HepG2 (cell line): ENCODE measurements around the gene EHD1. TPM values are rescaled to one million over a fixed set of nuclear protein-coding genes. Genes with fewer than 3 reads are reported as not detected.

ENCODE experiments used
- AKAP8 ChIP-seq: sonication (generic); formaldehyde crosslinking; IDR thresholded peaks from 2 replicates; pipeline ENCODE4 v1.5.1; 2020; ENCODE audit warnings: mild to moderate bottlenecking, missing genetic modification reagents
- ARID2 ChIP-seq: sonication (generic); formaldehyde crosslinking; IDR thresholded peaks from 2 replicates; pipeline ENCODE4 v1.8.1; 2022; ENCODE audit warnings: mild to moderate bottlenecking, missing genetic modification reagents, borderline replicate concordance
- EED ChIP-seq: sonication (generic); formaldehyde crosslinking; IDR thresholded peaks from 2 replicates; pipeline ENCODE4 v1.5.0; 2020; ENCODE audit warnings: mild to moderate bottlenecking, missing genetic modification reagents
- HDAC2 ChIP-seq: sonication (generic); formaldehyde crosslinking; IDR thresholded peaks from 2 replicates; pipeline ENCODE4 v1.4.0; 2020; ENCODE audit warnings: missing genetic modification reagents
- HMG20A ChIP-seq: IDR thresholded peaks from 2 replicates; pipeline ENCODE4 v1.6.1; 2016; ENCODE audit warnings: borderline replicate concordance
- HNRNPK ChIP-seq: fragments of 200-400 bp; formaldehyde crosslinking; IDR thresholded peaks from 2 replicates; pipeline ENCODE4 v1.6.1; 2018; ENCODE audit warnings: low read length, low read depth, moderate library complexity, mild to moderate bottlenecking; ENCODE audit not compliant: poor library complexity, severe bottlenecking
- MLLT10 ChIP-seq: sonication (generic); formaldehyde crosslinking; IDR thresholded peaks from 2 replicates; pipeline ENCODE4 v1.4.0; 2020; ENCODE audit warnings: missing genetic modification reagents
- PHF5A ChIP-seq: IDR thresholded peaks from one replicate; pipeline ENCODE4 v1.6.1; 2018; ENCODE audit warnings: low read depth, missing genetic modification reagents; ENCODE audit not compliant: unreplicated experiment
- REPIN1 ChIP-seq: sonication (generic); formaldehyde crosslinking; IDR thresholded peaks from 2 replicates; pipeline ENCODE4 v1.8.0; 2022; ENCODE audit warnings: missing genetic modification reagents, low read depth, mild to moderate bottlenecking, borderline replicate concordance
- RXRB ChIP-seq: IDR thresholded peaks from 2 replicates; pipeline ENCODE4 v1.6.1; 2016; ENCODE audit warnings: borderline replicate concordance, missing genetic modification reagents, missing compliant biosample characterization
- SMAD3 ChIP-seq: sonication (generic); formaldehyde crosslinking; IDR thresholded peaks from 2 replicates; pipeline ENCODE4 v1.4.0; 2020; ENCODE audit warnings: missing genetic modification reagents
- ZBTB20 ChIP-seq: sonication (generic); formaldehyde crosslinking; IDR thresholded peaks from 2 replicates; pipeline ENCODE4 v1.8.1; 2023; ENCODE audit warnings: missing genetic modification reagents, low read depth, mild to moderate bottlenecking, borderline replicate concordance
- ZC3H4 ChIP-seq: sonication (generic); formaldehyde crosslinking; IDR thresholded peaks from 2 replicates; pipeline ENCODE4 v1.4.0; 2020; ENCODE audit warnings: missing genetic modification reagents, borderline replicate concordance
- ZNF382 ChIP-seq: sonication (generic); formaldehyde crosslinking; IDR thresholded peaks from 2 replicates; pipeline ENCODE4 v1.5.0; 2020; ENCODE audit warnings: missing genetic modification reagents, mild to moderate bottlenecking, borderline replicate concordance
- ZNF800 ChIP-seq: sonication (generic); formaldehyde crosslinking; IDR thresholded peaks from 2 replicates; pipeline ENCODE4 v1.4.0; 2020; ENCODE audit warnings: missing genetic modification reagents
- polyA plus RNA-seq, 8 experiments: library from polyadenylated mRNA; depleted of rRNA in 3 of 8; stranded (reverse) in 7 of 8; unstranded in 1 of 8; fragments of >200 nt; fragmentation: Illumina TruSeq in 4 of 8; extraction: Trizol in 4 of 8; gene quantifications; 2 replicates each; pipeline versions ENCODE4 v1.2.1 to v1.2.3, GENCODE V29; 2011 to 2016; ENCODE audit warnings: low read depth in 4 of 8, missing spikeins in 1 of 8, mixed read lengths in 1 of 8; ENCODE audit not compliant: insufficient read depth in 1 of 8
- total RNA-seq, 5 experiments: library from RNA; depleted of rRNA; stranded (reverse); fragments of >200 nt; fragmentation: Illumina TruSeq; extraction: Trizol; gene quantifications; 2 replicates each; pipeline ENCODE4 v1.2.3, GENCODE V29; 2016; ENCODE audit warnings: low read depth in 1 of 5
- TF ChIP-seq, protein P1 (sequence below): sonication (generic); formaldehyde crosslinking; IDR thresholded peaks from 2 replicates; pipeline ENCODE4 v1.4.0; 2020; ENCODE audit warnings: missing genetic modification reagents
- TF ChIP-seq, protein P2 (sequence below): sonication (generic); formaldehyde crosslinking; IDR thresholded peaks from 2 replicates; pipeline ENCODE4 v1.4.0; 2020; ENCODE audit warnings: missing genetic modification reagents

The EHD1 gene
- total and polyA plus RNA-seq, 2 of the 13 experiments (the other 11 are each of a cell fraction or from before 2014, with no cell fraction given): 23.6 to 26.6 TPM

- TF ChIP-seq, protein P1, sequence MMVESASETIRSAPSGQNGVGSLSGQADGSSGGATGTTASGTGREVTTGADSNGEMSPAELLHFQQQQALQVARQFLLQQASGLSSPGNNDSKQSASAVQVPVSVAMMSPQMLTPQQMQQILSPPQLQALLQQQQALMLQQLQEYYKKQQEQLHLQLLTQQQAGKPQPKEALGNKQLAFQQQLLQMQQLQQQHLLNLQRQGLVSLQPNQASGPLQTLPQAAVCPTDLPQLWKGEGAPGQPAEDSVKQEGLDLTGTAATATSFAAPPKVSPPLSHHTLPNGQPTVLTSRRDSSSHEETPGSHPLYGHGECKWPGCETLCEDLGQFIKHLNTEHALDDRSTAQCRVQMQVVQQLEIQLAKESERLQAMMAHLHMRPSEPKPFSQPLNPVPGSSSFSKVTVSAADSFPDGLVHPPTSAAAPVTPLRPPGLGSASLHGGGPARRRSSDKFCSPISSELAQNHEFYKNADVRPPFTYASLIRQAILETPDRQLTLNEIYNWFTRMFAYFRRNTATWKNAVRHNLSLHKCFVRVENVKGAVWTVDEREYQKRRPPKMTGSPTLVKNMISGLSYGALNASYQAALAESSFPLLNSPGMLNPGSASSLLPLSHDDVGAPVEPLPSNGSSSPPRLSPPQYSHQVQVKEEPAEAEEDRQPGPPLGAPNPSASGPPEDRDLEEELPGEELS (CRISPR knock-in tag): no peak
- TF ChIP-seq AKAP8 (CRISPR knock-in tag) (0 out of 2 replicates have a peak, but pooled peaks have one; percentile 13), MLLT10 (CRISPR knock-in tag) (no peak), HMG20A (CRISPR knock-in tag) (no peak), ZBTB20 (no peak), REPIN1 (CRISPR knock-in tag) (no peak), SMAD3 (no peak), RXRB (CRISPR knock-in tag) (no peak), ZC3H4 (CRISPR knock-in tag) (no peak), ARID2 (CRISPR knock-in tag) (no peak), ZNF800 (CRISPR knock-in tag) (no peak), PHF5A (no peak), HDAC2 (CRISPR knock-in tag) (no peak), HNRNPK (no peak), EED (CRISPR knock-in tag) (no peak), ZNF382 (no peak)
- TF ChIP-seq, protein P2, sequence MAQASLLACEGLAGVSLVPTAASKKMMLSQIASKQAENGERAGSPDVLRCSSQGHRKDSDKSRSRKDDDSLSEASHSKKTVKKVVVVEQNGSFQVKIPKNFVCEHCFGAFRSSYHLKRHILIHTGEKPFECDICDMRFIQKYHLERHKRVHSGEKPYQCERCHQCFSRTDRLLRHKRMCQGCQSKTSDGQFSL: peak; percentile 59; the same call in 1 of the 2 replicates
Measured at GRCh38 chr11:64890522-64890939, 12.1 kb upstream of the EHD1 start (continued).
